Dermis microvascular lymphatic vessel endothelial cell (primary cell): Measurements from ENCODE around the gene MAP3K6. TPM values are rescaled to one million over a fixed set of nuclear protein-coding genes. Genes with fewer than 3 reads are reported as not detected.

Experiments
- DNase-seq, 2 donors: peaks; one replicate each; pipeline versions ENCODE4 v3.0.0 to v3.0.0-alpha.2; 2010; ENCODE audit warnings: low read depth in 2 of 2
- total RNA-seq: library from RNA; depleted of rRNA; stranded (reverse); fragments of >200 nt; gene quantifications from 2 replicates; pipeline ENCODE4 v1.2.1, GENCODE V29; 2014

Gene MAP3K6
- total RNA-seq, 1 donor from 2014 or later, result 3.3 TPM

GRCh38 chr1:27341525-27342252, 25.1 kb downstream of the MAP3K6 start, which contains the start of gene SYTL1:
SYTL1 (plus strand) TSS chr1:27342022; CDS start chr1:27345335, 3,313 bp downstream.
- peak in 1 of 2 donors; percentile 30 for DNase-seq

GRCh38 chr1:27339213-27339612, 27.5 kb downstream of the MAP3K6 start:
- DNase-seq, result no peak

- no peak for DNase-seq
These were observed 28.0 kb downstream of the MAP3K6 start for GRCh38 chr1:27338751-27339150.

- DNase-seq, result no peak
These were observed 30.0 kb downstream of the MAP3K6 start for GRCh38 chr1:27336756-27337155.

GRCh38 chr1:27335506-27336422, 31.0 kb downstream of the MAP3K6 start:
- no peak for DNase-seq

GRCh38 chr1:27333717-27334279, 33.0 kb downstream of the MAP3K6 start:
- no peak for DNase-seq

GRCh38 chr1:27332536-27333281, 34.1 kb downstream of the MAP3K6 start:
- DNase-seq, result peak in 1 of 2 donors; percentile 49

GRCh38 chr1:27331922-27332321, 34.8 kb downstream of the MAP3K6 start:
- DNase-seq, result no peak

GRCh38 chr1:27331426-27331825, 35.3 kb downstream of the MAP3K6 start:
- no peak for DNase-seq

GRCh38 chr1:27330786-27331185, 36.0 kb downstream of the MAP3K6 start:
- no peak for DNase-seq

- no peak for DNase-seq
These were observed 38.8 kb downstream of the MAP3K6 start for GRCh38 chr1:27327964-27328363.

- DNase-seq, result no peak
These were observed 41.5 kb downstream of the MAP3K6 start for GRCh38 chr1:27325286-27325685.

- peak in 1 of 2 donors; percentile 11 for DNase-seq
These were observed 44.1 kb downstream of the MAP3K6 start for GRCh38 chr1:27322569-27323240.

GRCh38 chr1:27321813-27322568, 44.8 kb downstream of the MAP3K6 start, which contains the start of gene TMEM222:
TMEM222 (plus strand) TSS chr1:27322163; CDS start chr1:27322198, 35 bp downstream.
- DNase-seq, result peak; percentile 93 to 99

- DNase-seq, result no peak
These were observed 48.2 kb downstream of the MAP3K6 start for GRCh38 chr1:27318596-27318995.

- DNase-seq, result no peak
These were observed 48.6 kb downstream of the MAP3K6 start for GRCh38 chr1:27318136-27318535.

- no peak for DNase-seq
These were observed 49.9 kb downstream of the MAP3K6 start for GRCh38 chr1:27316860-27317259.

- no peak for DNase-seq
These were observed 52.0 kb downstream of the MAP3K6 start for GRCh38 chr1:27314737-27315136.

- DNase-seq, result no peak
These were observed 52.6 kb downstream of the MAP3K6 start for GRCh38 chr1:27314169-27314568.
